ENCODE data around the gene ACOT11. TPM values are rescaled to one million over a fixed set of nuclear protein-coding genes. Genes with fewer than 3 reads are reported as not detected.
"Not testable (repeated sequence)": the region's sequence is repeated elsewhere in the genome, so short reads cannot be mapped to it uniquely, and the experiment has no call there.

Gene ACOT11
- total and polyA plus RNA-seq, 3 donors from 2014 or later = 4.9 to 33.8 (median 19.1) TPM

GRCh38 chr1:54519709-54520108 lies 28.3 kb upstream of the ACOT11 start:
- DNase-seq = no peak
- Histone ChIP-seq H3K27ac (no peak overlapping the region), H3K36me3 (ENCODE audit: low read depth, missing control alignments) (no peaks in the 10 kb centered on the region), H3K4me3 (no peak overlapping the region), H3K9me3 (no peaks in the 10 kb centered on the region), H3K27me3 (no peaks in the 10 kb centered on the region), H3K4me1 (no peaks in the 10 kb centered on the region)
- TF ChIP-seq CTCF (IDR thresholded peaks at IDR 0.05) (no peak), POLR2A (IDR thresholded peaks at IDR 0.05) (no peak)
- intact Hi-C loops (cut with DNase I; ENCODE audit: low total_unique reads) = no loop called here
- whole genome bisulfite sequencing, 2 donors = 80 to 81% methylated on average over 5 of the region's 5 CpGs

DNA sequence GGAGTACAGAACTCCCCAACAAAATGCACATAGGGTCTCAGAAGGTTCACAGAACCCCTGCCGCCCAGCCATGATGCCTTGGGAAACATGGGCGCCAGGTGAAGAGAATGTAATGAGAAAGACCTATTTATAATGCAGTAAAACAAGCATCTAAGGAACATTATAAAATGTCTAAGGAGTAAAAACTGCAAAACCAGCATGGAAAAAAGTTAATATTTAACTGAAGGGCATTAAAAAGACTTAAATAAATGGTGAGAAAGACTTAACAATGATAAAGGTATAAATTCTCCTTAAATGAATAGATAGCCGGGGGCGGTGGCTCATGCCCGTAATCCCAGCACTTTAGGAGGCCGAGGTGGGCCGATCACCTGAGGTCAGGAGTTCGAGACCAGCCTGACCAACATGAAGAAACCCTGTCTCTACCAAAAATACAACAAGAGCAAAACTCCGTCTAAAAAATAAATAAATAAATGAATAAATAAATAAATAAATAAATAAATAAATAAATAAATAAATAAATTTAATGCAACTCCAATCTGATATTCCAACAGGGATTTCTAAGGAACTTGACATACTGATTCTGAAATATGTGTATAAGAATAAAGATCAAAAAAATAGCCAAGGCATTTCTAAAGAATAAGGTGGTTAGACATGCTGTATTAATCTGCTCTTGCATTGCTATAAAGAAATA lies 27.3 kb upstream of the ACOT11 start:
- Histone ChIP-seq H3K4me1 (no peaks in the 10 kb centered on the region), H3K36me3 (ENCODE audit: low read depth, missing control alignments) (no peaks in the 10 kb centered on the region), H3K9me3 (no peaks in the 10 kb centered on the region), H3K4me3 (no peak overlapping the region), H3K27me3 (no peaks in the 10 kb centered on the region), H3K27ac (no peak overlapping the region)
- DNase-seq = no peak
- whole genome bisulfite sequencing, 2 donors = 91 to 92% methylated on average over 9 of the region's 9 CpGs
- TF ChIP-seq POLR2A (IDR thresholded peaks at IDR 0.05) (no peak), CTCF (IDR thresholded peaks at IDR 0.05) (no peak)
- intact Hi-C loops (cut with DNase I; ENCODE audit: low total_unique reads) = no loop called here

- intact Hi-C loops (cut with DNase I; ENCODE audit: low total_unique reads); H3K4me1 ChIP-seq; H3K9me3 ChIP-seq; H3K4me3 ChIP-seq; H3K27me3 ChIP-seq; DNase-seq; H3K36me3 ChIP-seq (ENCODE audit: low read depth, missing control alignments); H3K27ac ChIP-seq: not testable (repeated sequence)
- 83 to 90% methylated on average over 3 of the region's 3 CpGs for WGBS, 2 donors
These were observed 21.5 kb upstream of the ACOT11 start for GRCh38 chr1:54526565-54526964.

GRCh38 chr1:54528613-54529012 lies 19.4 kb upstream of the ACOT11 start:
- intact Hi-C loops (cut with DNase I; ENCODE audit: low total_unique reads) = no loop called here
- WGBS, 2 donors = 80 to 94% methylated on average over 1 of the region's 1 CpG

DNA sequence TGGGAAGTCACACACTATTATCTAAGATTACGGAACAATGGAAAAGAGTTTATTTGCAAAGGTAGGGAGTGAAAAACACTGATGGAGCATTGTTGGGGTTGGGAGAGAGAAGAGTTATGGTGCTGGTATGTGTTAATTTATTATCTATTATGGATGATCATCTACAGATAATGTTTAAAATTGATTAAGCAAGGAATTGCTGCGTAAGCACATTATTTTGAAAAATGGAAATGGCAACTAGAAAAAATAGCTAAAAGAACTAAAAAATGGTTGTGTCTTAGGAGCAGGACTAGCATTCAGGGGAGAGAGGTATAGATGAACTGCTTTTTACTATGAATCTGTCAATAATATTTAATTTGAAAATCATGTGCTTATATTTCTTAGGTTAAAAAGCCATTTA lies 16.0 kb upstream of the ACOT11 start:
- DNase-seq = no peak
- no peaks in the 10 kb centered on the region for H3K36me3 ChIP-seq (ENCODE audit: low read depth, missing control alignments)
- no peak overlapping the region for H3K27ac ChIP-seq
- WGBS, 2 donors = 89 to 93% methylated on average over 2 of the region's 2 CpGs
- no peaks in the 10 kb centered on the region for H3K27me3 ChIP-seq
- no peak for TF ChIP-seq POLR2A (IDR thresholded peaks at IDR 0.05)
- TF ChIP-seq CTCF (IDR thresholded peaks at IDR 0.05) = no peak
- intact Hi-C loops (cut with DNase I; ENCODE audit: low total_unique reads) = no loop called here
- H3K4me3 ChIP-seq = no peak overlapping the region
- H3K4me1 ChIP-seq = no peaks in the 10 kb centered on the region
- H3K9me3 ChIP-seq = no peaks in the 10 kb centered on the region

More at GRCh38 chr1:54528613-54529012, 19.4 kb upstream of the ACOT11 start:
- H3K27me3 ChIP-seq = no peaks in the 10 kb centered on the region
- H3K4me3 ChIP-seq = no peak overlapping the region
- no peaks in the 10 kb centered on the region for H3K4me1 ChIP-seq
- no peak overlapping the region for H3K27ac ChIP-seq
- no peaks in the 10 kb centered on the region for H3K36me3 ChIP-seq (ENCODE audit: low read depth, missing control alignments)
- H3K9me3 ChIP-seq = no peaks in the 10 kb centered on the region
- DNase-seq = no peak
- TF ChIP-seq CTCF (IDR thresholded peaks at IDR 0.05) = no peak

DNA sequence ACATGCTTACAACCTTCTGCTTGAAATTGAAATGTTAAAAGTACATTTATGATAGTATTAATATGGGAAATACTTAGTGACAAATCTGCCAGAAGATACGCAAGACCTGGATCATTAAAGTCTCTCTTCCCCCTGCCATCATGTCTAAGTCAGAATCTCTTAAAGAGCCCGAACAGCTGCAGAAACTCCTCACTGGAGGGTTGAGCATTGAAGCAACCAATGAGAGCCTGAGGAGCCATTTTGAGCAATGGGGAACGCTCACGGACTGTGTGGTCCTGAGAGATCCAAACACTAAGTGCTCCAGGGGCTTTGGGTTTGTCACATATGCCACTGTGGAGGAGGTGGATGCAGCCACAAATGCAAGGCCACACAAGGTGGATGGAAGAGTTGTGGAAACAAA lies 11.4 kb upstream of the ACOT11 start:
- H3K4me3 ChIP-seq; intact Hi-C loops (cut with DNase I; ENCODE audit: low total_unique reads); H3K9me3 ChIP-seq; H3K27me3 ChIP-seq; H3K36me3 ChIP-seq (ENCODE audit: low read depth, missing control alignments); H3K4me1 ChIP-seq; H3K27ac ChIP-seq; DNase-seq: not testable (repeated sequence)
- WGBS, 2 donors = 77 to 87% methylated on average over 4 of the region's 4 CpGs
